Psoas muscle (tissue), 8 donors: Measurements from ENCODE around the gene PIGK. TPM values are rescaled to one million over a fixed set of nuclear protein-coding genes. Genes with fewer than 3 reads are reported as not detected.

ENCODE experiments used
- ATAC-seq, 4 donors: fragments of 200-7000 bp; cut with Tn5 transposase; one replicate each; pipeline ENCODE4 v1.9.1; 2020; ENCODE audit warnings: moderate library complexity in 3 of 4, mild to moderate bottlenecking in 2 of 4
- DNase-seq, 2 donors: peaks; one replicate each; pipeline ENCODE4 v3.0.0-alpha.2; 2020
- H3K27ac ChIP-seq: fragments of 200-600 bp; one replicate; pipeline ENCODE4 v1.8.0; 2022
- H3K27me3 ChIP-seq, 3 donors: fragments of 200-600 bp in 1 of 3; one replicate each; pipeline versions ENCODE4 v1.6.1 to v1.8.0; 2013 to 2022; ENCODE audit warnings: low read length in 2 of 3, mild to moderate bottlenecking in 2 of 3, moderate library complexity in 1 of 3; ENCODE audit not compliant: insufficient read depth in 3 of 3
- H3K36me3 ChIP-seq, 2 donors: fragments of 200-600 bp in 1 of 2; one replicate each; pipeline versions ENCODE4 v1.6.1 to v1.8.0; 2013 to 2022; ENCODE audit warnings: low read depth in 1 of 2, mild to moderate bottlenecking in 1 of 2, moderate library complexity in 1 of 2; ENCODE audit not compliant: insufficient read depth in 1 of 2
- H3K4me1 ChIP-seq: fragments of 200-600 bp; one replicate; pipeline ENCODE4 v1.8.0; 2022
- H3K4me3 ChIP-seq: fragments of 200-600 bp; one replicate; pipeline ENCODE4 v1.8.0; 2022; ENCODE audit warnings: mild to moderate bottlenecking
- H3K9me3 ChIP-seq: fragments of 200-600 bp; one replicate; pipeline ENCODE4 v1.8.0; 2022
- WGBS, 3 donors: extraction: QIAGEN DNeasy Blood & Tissue Kit; methylation state at CpG; one replicate each; pipeline versions ENCODE4 v1.1.6 to v1.1.7; 2013; 5-methylcytosine and 5-hydroxymethylcytosine counted together
- intact Hi-C, 2 donors: fragments of 100-400 bp; cut with DNase I; formaldehyde crosslinking; loops; one replicate each; pipeline versions ENCODE4 v1.11.0 to v1.14.2; 2022
- polyA plus RNA-seq, 3 donors: library from polyadenylated mRNA; stranded (reverse); fragments of 200-250 nt; gene quantifications; one replicate each; pipeline ENCODE4 v1.2.3, GENCODE V29; 2013
- total RNA-seq, 4 donors: library from RNA; stranded (reverse); fragmentation: NEBNext Ultra II Directional in 2 of 4; extraction: Animal tissue kit (Norgen Biotek cat#: 25700) in 2 of 4; gene quantifications; one replicate each; pipeline versions ENCODE4 v1.2.1 to v1.2.4, GENCODE V29; 2021 to 2023
- TF ChIP-seq, protein P1 (sequence below): fragments of 200-600 bp; IDR thresholded peaks from one replicate; pipeline ENCODE4 v1.8.0; 2022; ENCODE audit warnings: antibody characterized with exemption
- donor health status: healthy with polysubstance abuse.
- donor health status: DM: no; HTN: no; CAD: no; lungs with moderate emphysema.
- donor health status: Bipolar disorder and iron deficiency.
- donor health status: healthy.
- donor health status: DM: yes; HTN: yes; CAD: no.
- donor health status: DM: no; HTN: no; CAD: no.
- donor health status: DM: no; HTN: no; CAD: no.
- donor health status: DM: yes; HTN: yes; CAD: no.

The PIGK gene
- total and polyA plus RNA-seq, 7 donors = 4.8 to 13.2 (median 11.8) TPM

- WGBS, 3 donors = 74 to 80% (median 78%) methylated on average over 3 of the region's 3 CpGs
Measured at GRCh38 chr1:77047978-77048614, 171.1 kb downstream of the PIGK start.

DNA sequence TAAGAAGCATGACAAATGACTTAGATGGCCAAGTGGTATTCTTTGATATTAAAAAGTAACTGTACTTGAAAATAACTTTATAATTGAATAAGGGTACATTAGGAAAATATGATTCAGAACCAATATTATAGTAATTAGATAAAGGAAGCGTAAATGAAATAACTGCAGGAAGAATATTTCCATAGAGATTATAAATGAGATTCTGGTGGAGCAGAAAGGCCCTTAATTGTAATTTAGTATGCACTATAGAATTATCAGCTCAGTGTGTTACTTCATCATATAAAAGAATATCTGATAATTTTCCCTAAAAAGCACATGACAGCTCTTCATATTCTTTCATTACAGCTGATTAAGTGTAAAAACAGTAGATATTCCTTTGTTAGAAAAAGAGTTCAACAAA lies 171.7 kb downstream of the PIGK start:
- WGBS, 3 donors = 93 to 99% (median 93%) methylated on average over 1 of the region's 1 CpG
- peaks cover 0 to 1% (median 0%) of the 10 kb centered on the region in 3 donors for H3K27me3 ChIP-seq
- no peaks in the 10 kb centered on the region for H3K36me3 ChIP-seq
- intact Hi-C loops = no loop called here
- H3K9me3 ChIP-seq = no peaks in the 10 kb centered on the region
- ATAC-seq (no peak), DNase-seq (no peak)
- H3K4me1 ChIP-seq = no peaks in the 10 kb centered on the region
- TF ChIP-seq, protein P1, sequence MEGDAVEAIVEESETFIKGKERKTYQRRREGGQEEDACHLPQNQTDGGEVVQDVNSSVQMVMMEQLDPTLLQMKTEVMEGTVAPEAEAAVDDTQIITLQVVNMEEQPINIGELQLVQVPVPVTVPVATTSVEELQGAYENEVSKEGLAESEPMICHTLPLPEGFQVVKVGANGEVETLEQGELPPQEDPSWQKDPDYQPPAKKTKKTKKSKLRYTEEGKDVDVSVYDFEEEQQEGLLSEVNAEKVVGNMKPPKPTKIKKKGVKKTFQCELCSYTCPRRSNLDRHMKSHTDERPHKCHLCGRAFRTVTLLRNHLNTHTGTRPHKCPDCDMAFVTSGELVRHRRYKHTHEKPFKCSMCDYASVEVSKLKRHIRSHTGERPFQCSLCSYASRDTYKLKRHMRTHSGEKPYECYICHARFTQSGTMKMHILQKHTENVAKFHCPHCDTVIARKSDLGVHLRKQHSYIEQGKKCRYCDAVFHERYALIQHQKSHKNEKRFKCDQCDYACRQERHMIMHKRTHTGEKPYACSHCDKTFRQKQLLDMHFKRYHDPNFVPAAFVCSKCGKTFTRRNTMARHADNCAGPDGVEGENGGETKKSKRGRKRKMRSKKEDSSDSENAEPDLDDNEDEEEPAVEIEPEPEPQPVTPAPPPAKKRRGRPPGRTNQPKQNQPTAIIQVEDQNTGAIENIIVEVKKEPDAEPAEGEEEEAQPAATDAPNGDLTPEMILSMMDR = no peak
- H3K27ac ChIP-seq = no peak overlapping the region
- no peak overlapping the region for H3K4me3 ChIP-seq

More at GRCh38 chr1:77047978-77048614, 171.1 kb downstream of the PIGK start:
- TF ChIP-seq, protein P1 = no peak
- ATAC-seq (no peak), DNase-seq (no peak)
- Histone ChIP-seq H3K4me1 (no peaks in the 10 kb centered on the region), H3K27me3 (peaks cover 0 to 1% (median 0%) of the 10 kb centered on the region in 3 donors), H3K9me3 (no peaks in the 10 kb centered on the region), H3K4me3 (no peak overlapping the region), H3K27ac (no peak overlapping the region), H3K36me3 (no peaks in the 10 kb centered on the region)
- intact Hi-C loops = no loop called here

DNA sequence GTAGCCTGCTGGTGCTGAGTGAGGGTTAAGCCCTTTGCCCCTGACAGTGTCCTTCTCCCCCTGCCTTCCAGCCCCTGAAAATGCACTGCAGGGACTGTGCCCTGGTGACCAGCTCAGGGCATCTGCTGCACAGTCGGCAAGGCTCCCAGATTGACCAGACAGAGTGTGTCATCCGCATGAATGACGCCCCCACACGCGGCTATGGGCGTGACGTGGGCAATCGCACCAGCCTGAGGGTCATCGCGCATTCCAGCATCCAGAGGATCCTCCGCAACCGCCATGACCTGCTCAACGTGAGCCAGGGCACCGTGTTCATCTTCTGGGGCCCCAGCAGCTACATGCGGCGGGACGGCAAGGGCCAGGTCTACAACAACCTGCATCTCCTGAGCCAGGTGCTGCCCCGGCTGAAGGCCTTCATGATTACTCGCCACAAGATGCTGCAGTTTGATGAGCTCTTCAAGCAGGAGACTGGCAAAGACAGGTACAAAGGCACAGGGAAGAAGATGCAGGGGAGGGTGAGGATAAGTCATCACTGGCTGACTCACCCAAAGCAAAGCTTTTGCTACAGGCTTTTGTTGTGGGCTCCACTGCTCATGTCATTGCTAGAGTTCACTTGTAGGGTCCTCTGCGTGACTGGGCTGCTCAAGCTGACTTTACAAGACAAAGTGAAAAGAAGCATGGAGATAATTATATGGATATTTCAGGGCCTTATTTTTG lies 174.9 kb downstream of the PIGK start:
- Histone ChIP-seq H3K4me1 (no peaks in the 10 kb centered on the region), H3K36me3 (no peaks in the 10 kb centered on the region), H3K27me3 (peaks cover 0 to 1% (median 0%) of the 10 kb centered on the region in 3 donors), H3K9me3 (no peaks in the 10 kb centered on the region), H3K4me3 (no peak overlapping the region), H3K27ac (no peak overlapping the region)
- intact Hi-C loops = no loop called here
- DNase-seq (no peak), ATAC-seq (no peak)
- TF ChIP-seq, protein P1 = no peak
- WGBS, 3 donors = 91 to 95% (median 94%) methylated on average over 20 of the region's 20 CpGs

GRCh38 chr1:77040826-77041225 lies 178.4 kb downstream of the PIGK start:
- Histone ChIP-seq H3K36me3 (no peaks in the 10 kb centered on the region), H3K4me1 (no peaks in the 10 kb centered on the region), H3K4me3 (no peak overlapping the region), H3K27ac (no peak overlapping the region), H3K27me3 (no peaks in the 10 kb centered on the region), H3K9me3 (peaks cover 3% of the 10 kb centered on the region)
- no peak for DNase-seq
- WGBS, 3 donors = 81 to 87% (median 87%) methylated on average over 3 of the region's 3 CpGs
- no peak for ATAC-seq
- TF ChIP-seq, protein P1 = no peak
- intact Hi-C loops = no loop called here
